Thoracic aorta (tissue), 2 donors: ENCODE measurements around the gene TRIM63. TPM values are rescaled to one million over a fixed set of nuclear protein-coding genes. Genes with fewer than 3 reads are reported as not detected.

Experiments
- ATAC-seq: fragments of 150-250 bp; one replicate; pipeline ENCODE4 v1.8.0; 2017; ENCODE audit warnings: low read depth; ENCODE audit not compliant: insufficient number of reproducible peaks, low FRiP score
- DNase-seq: peaks from one replicate; pipeline ENCODE4 v3.0.0-alpha.2; 2020; ENCODE audit warnings: low spot score
- H3K27ac ChIP-seq, 2 donors: fragments of 200-600 bp; sonication (generic); 1 replicate in 1 of 2; 2 replicates in 1 of 2; pipeline ENCODE4 v1.5.1; 2016; ENCODE audit warnings: mild to moderate bottlenecking in 2 of 2, moderate library complexity in 2 of 2
- H3K27me3 ChIP-seq: fragments of 200-600 bp; sonication (generic); replicated peaks from 2 replicates; pipeline ENCODE4 v1.6.0; 2016; ENCODE audit warnings: mild to moderate bottlenecking; ENCODE audit not compliant: insufficient read depth
- H3K36me3 ChIP-seq: fragments of 200-600 bp; sonication (generic); one replicate; pipeline ENCODE4 v1.5.1; 2016
- H3K4me1 ChIP-seq, 2 donors: fragments of 200-600 bp; sonication (generic); 1 replicate in 1 of 2; 2 replicates in 1 of 2; pipeline versions ENCODE4 v1.5.1 to v1.6.0; 2016; ENCODE audit warnings: low read depth in 2 of 2, mild to moderate bottlenecking in 1 of 2; ENCODE audit not compliant: control insufficient read depth in 1 of 2
- H3K4me3 ChIP-seq: fragments of 200-600 bp; sonication (generic); 2 replicates; pipeline ENCODE4 v1.5.1; 2016; ENCODE audit warnings: mild to moderate bottlenecking
- H3K9me3 ChIP-seq: fragments of 200-600 bp; sonication (generic); 2 replicates; pipeline ENCODE4 v1.5.1; 2016
- total RNA-seq, 2 donors: library from RNA; depleted of rRNA; stranded (reverse); fragments of >200 nt; gene quantifications; one replicate each; pipeline versions ENCODE4 v1.1.0 to v1.2.3, GENCODE V29; 2016
- TF ChIP-seq, protein P1 (sequence below): fragments of 200-600 bp; sonication (generic); IDR thresholded peaks from one replicate; pipeline ENCODE4 v1.5.1; 2019; ENCODE audit warnings: antibody characterized with exemption

TRIM63 gene
- total RNA-seq, 2 donors from 2014 or later = not detected

DNA sequence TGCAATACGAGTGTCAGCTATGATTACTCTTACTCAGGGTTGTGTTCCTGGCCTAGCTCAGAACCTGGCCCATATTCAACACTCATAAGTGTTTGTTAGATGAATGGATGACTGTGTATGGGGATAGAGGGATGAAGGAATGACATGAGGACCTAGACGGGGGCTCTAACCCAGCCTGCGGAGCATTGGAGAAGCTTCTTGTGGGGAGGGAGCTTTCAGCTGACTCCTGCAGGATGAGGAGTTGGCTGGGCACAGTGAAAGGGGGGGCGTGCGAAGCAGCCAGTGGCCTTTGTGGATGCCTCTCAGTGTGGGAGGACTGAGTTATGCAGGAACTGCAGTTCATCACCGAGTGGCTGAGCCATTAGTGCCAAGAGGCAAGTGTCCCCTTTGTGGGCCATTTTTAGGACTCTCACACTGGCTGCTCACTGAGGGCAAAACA, 47.1 kb downstream of the TRIM63 start:
- DNase-seq = no peak
- Histone ChIP-seq H3K4me1 (peaks cover 6 to 30% of the 10 kb centered on the region in 2 donors), H3K27ac (no peak overlapping the region), H3K36me3 (no peaks in the 10 kb centered on the region), H3K27me3 (no peaks in the 10 kb centered on the region), H3K4me3 (no peak overlapping the region), H3K9me3 (no peaks in the 10 kb centered on the region)
- TF ChIP-seq, protein P1, sequence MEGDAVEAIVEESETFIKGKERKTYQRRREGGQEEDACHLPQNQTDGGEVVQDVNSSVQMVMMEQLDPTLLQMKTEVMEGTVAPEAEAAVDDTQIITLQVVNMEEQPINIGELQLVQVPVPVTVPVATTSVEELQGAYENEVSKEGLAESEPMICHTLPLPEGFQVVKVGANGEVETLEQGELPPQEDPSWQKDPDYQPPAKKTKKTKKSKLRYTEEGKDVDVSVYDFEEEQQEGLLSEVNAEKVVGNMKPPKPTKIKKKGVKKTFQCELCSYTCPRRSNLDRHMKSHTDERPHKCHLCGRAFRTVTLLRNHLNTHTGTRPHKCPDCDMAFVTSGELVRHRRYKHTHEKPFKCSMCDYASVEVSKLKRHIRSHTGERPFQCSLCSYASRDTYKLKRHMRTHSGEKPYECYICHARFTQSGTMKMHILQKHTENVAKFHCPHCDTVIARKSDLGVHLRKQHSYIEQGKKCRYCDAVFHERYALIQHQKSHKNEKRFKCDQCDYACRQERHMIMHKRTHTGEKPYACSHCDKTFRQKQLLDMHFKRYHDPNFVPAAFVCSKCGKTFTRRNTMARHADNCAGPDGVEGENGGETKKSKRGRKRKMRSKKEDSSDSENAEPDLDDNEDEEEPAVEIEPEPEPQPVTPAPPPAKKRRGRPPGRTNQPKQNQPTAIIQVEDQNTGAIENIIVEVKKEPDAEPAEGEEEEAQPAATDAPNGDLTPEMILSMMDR = no peak
- ATAC-seq = no peak

DNA sequence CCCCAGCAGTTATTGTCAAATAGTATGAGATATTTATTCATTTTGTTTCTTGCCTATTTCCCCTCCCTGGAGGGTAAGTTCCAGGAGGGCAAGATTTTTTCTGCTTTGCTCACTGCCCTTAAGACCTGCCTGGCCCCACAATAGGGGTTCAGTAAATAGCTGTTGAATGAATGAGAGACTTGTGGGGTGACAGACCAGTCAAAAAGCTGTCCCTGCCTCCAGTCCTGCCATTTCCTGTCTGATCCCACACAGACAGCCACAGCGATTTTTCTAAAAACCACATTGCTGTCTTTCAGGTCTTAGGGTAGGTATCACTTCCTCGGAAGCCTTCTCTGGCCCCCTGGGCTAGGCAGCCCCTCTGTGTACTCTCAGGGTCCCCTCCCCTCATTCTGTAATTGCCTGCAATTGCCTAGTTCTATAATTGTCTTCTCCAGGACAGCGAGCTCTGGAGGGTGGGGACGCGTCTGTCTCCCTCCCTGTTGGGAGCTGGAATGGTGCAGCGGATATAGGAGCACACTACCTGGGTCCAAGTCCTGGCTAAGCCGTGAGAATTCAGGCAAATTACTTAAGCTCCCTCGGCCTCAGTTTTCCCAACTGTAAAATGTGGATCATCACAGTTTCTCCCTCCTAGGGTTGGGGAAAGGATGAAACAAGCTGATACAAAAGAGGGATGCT, 47.7 kb downstream of the TRIM63 start:
- TF ChIP-seq, protein P1 = no peak
- H3K4me1 ChIP-seq = peaks cover 6 to 30% of the 10 kb centered on the region in 2 donors
- DNase-seq (no peak), ATAC-seq (no peak)
- H3K4me3 ChIP-seq = no peak overlapping the region
- H3K27me3 ChIP-seq = no peaks in the 10 kb centered on the region
- H3K36me3 ChIP-seq = no peaks in the 10 kb centered on the region
- H3K27ac ChIP-seq = no peak overlapping the region
- H3K9me3 ChIP-seq = no peaks in the 10 kb centered on the region

DNA sequence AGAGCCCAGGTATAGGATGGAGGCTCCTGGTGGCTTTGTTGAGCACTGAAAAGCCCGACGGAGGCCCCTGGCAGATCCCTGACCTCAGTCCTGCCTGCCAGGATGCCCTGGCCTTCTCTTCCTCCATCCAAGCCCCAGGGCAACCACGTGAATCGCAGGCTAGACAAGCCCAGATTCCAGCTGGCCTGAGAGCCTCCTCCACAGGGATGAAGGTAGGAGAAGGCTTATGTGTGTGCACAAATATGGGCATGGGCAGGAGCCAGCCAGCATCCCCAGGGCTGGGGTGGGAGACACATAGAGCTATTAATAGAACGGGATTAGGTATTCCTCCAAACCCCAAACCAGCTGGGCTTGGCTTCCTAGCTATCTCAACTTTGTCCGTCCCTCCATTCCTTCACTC, 49.8 kb downstream of the TRIM63 start:
- DNase-seq = no peak

DNA sequence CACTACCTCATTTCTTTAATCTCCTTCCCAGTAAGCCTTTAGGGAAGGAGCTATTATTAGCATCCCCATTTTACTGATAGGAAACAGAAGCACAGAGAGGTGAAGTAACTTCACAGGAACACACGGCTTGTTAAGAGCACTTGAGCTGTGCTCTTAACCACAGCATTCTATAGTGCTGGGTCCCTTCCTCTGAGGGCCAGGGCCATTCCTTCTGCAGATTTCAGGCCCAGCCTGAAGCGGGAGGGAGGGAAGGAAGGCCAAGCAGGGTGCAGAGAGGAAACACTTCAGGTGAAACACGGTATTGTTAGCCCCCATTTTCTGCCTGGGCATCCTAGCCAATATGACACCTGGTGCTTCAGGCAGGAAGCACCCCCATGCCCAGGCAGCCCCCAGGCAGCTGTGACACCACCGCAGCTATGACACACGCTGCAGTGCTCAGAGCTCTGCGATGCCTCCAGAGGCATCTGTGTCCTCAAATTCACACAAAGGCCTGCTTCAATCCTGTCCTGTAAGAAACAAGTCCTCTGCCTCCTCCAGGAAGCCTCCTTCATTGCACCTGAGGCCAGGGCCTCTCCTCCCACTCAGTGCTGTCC, 50.4 kb downstream of the TRIM63 start:
- DNase-seq (no peak), ATAC-seq (no peak)
- Histone ChIP-seq H3K27ac (no peak overlapping the region), H3K4me3 (no peak overlapping the region), H3K9me3 (no peaks in the 10 kb centered on the region), H3K4me1 (peaks cover 6 to 23% of the 10 kb centered on the region in 2 donors), H3K36me3 (no peaks in the 10 kb centered on the region), H3K27me3 (no peaks in the 10 kb centered on the region)
- TF ChIP-seq, protein P1 = no peak

More for the DNA sequence above, 49.8 kb downstream of the TRIM63 start:
- Histone ChIP-seq H3K27me3 (no peaks in the 10 kb centered on the region), H3K36me3 (no peaks in the 10 kb centered on the region), H3K4me3 (no peak overlapping the region), H3K27ac (no peak overlapping the region), H3K4me1 (peaks cover 6 to 28% of the 10 kb centered on the region in 2 donors), H3K9me3 (no peaks in the 10 kb centered on the region)
- TF ChIP-seq, protein P1 = no peak
- ATAC-seq = no peak

DNA sequence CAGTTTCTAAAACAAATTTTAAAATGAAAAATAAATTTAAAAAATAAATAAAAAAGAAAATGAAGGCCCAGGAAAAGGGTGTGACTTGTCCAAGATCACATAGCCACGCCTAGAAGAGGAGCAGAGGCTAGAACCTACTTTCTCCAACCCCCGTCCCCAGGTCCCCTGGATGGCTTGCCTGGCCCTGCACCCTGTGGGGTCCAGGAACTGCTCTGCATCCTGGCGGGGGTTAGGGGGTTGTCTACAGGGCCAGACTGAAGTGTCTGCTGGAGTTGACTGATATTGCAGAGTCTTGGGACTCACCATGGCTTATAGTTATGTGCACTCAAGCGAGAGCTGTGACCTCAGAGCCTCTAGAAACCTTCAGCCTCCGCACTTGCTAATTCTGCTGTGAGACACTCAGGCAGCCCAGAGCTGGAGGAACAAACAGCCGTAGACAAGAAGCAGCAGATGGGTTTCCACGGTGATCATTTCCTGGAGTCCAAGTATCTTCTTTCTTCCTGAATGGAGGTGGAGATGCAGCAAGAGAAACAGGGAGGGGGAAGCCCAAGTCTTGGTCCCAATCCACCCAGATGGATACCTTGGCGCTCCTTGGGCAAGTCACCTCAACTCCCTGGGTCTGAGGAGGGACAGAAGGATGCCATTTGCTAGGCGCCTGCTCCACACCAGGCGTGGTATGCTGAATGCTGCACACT, 51.0 kb downstream of the TRIM63 start:
- H3K36me3 ChIP-seq = no peaks in the 10 kb centered on the region
- no peak overlapping the region for H3K27ac ChIP-seq
- peaks cover 0 to 16% of the 10 kb centered on the region in 2 donors for H3K4me1 ChIP-seq
- H3K27me3 ChIP-seq = no peaks in the 10 kb centered on the region
- no peaks in the 10 kb centered on the region for H3K9me3 ChIP-seq
- H3K4me3 ChIP-seq = no peak overlapping the region
- DNase-seq = no peak
- TF ChIP-seq, protein P1 = no peak
- no peak for ATAC-seq
